Measurements from ENCODE around the gene APOD.

- TF ChIP-seq CTCF (IDR thresholded peaks at IDR 0.05) (no peak), POLR2AphosphoS5 (IDR thresholded peaks at IDR 0.05; ENCODE audit: low read depth, low read length) (no peak), SIN3A (IDR thresholded peaks at IDR 0.05; ENCODE audit: borderline replicate concordance, insufficient read depth, low read depth, low read length) (no peak), REST (IDR thresholded peaks at IDR 0.05; ENCODE audit: insufficient read depth in 1 of 2, low read depth in 2 of 2, low read length in 1 of 2) (no peak), TCF7L2 (IDR thresholded peaks at IDR 0.05; ENCODE audit: low read depth, low read length) (no peak)
Observed at GRCh38 chr3:195609229-195609628, 25.5 kb upstream of the APOD start.

All from Panc1 (cell line).